Measurements from ENCODE around the gene CHI3L2.

CHI3L2 gene

DNA sequence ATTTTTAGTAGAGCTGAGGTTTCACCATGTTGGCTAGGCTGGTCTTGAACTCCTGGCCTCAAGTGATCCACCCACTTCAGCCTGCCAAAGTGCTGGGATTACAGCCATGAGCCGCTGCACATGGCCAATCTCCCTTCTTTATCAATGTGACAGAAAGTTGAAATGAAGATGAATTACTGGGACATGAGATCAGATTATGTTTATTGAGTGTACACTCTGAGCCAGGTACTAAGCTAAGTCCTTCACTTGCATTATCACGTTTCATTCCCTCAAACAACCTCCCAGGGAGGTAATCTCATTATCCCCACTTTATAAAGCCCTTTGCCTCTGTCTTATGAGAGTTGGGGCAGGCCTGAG, 6.3 kb upstream of the CHI3L2 start:
- no peak for DNase-seq

DNA sequence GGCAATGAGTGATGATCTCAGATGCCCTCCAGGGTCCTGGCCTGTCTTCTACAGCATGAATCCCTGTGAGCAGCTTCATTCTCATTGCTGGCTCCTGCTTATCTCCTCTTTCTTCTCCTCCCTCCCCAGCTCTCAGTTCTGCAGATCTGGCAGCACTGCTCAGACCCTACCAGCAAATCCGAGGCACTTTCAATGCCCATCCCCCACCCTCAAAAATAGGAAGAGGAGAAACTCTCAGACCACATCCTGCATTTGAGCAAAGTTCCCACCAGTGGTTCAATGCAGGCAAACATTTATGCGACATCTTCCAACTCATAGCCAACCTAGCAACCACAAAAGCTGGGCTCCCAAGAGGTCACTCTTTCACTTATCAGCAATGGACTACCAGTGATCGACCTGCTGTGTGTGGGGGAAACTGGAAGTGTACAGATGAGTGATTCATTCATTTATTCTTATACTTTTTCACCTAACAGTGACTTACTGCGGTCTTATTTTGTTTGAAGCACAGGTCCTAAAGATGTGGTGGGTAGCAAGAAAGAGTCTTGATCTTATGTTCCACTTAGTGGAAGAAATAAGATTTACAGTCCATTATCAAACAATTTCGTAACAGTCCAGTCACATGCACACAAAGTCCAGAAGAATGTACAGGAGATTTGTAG, 5.8 kb upstream of the CHI3L2 start:
- no peak for DNase-seq

DNA sequence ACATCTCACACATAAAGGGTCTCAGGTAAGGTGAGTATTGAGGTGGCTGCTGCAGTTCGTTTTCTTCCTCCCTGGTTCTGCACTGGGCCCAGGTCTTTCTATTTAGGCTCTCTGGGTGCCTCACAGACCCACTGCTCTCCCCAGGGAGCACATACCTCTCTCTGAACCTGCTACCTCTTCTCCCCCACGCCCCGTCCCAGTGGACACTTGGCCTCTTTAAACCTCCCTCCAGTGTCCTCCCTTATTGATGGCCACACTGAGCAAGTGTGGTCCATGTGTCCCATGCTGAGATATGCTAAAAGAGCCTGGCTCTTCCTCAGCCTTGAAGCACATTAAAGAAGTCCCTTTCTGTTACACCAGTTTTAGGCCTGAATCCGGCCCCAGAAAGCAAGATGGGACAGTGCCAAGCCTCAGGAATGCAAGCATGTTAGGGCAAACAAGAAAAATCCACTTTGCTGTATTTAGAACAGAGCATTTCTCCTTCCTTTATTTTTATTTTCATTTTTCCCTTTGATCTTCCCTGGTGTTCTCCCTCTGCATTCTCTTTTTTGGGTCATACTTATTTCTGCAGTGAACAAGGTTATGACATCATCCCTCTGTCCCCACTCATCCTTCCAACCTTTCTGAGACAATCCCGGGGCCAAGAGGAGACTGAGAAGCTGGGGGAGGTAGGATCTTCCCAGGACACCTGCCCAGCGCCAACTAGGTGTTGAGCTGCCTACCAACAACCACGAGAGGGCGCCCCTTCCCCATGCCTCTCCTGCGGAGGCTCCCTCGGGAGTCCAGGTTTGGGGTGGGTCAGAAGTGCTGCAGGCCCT, 5.0 kb upstream of the CHI3L2 start:
- peak; percentile 70 for DNase-seq

DNA sequence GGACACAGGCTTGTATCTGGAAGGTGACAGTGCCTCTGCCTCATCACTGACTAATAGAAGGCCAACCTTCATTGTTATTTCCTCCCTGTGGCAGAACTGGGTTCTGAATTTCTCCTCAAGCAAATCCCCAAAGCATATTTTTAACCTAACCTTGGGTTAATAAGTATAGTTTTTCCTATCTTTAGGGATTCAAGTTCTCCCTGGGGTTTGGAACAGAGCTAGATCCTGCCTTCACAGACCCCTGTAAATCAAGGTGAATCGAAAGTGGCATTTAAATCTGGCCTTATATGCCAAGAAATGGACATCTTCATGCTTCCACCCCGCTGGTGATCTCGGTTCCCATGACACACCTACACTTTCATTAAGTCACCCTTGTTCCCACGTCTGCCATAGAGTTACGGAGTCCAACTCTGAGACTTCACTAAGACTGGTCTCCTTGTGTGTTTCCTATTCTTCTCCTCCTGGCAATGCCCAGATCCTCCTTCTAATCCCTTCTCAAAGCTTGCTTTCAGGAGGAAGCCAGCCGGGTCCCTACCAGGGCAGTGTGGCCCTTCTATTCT, 4.3 kb upstream of the CHI3L2 start:
- DNase-seq: no peak

DNA sequence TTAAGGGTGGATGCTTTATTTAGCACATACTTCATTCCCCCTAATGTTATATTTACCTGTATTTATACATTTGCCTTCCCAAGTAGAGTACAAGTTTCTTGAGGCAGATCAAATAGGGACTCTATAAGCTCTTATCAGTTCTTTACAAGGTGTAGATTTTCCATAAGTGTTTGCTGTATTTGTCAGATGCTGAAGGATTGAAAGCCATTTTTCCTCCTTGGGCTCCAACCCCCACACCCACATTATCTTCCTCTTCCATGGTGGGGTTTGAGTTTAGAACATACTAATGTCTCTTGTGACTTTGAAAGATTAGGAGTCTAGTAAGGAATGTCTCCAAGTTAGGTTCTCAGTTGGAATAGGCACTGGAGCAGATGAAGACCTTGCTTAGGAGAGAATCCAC, 2.4 kb upstream of the CHI3L2 start:
- DNase-seq: no peak

DNA sequence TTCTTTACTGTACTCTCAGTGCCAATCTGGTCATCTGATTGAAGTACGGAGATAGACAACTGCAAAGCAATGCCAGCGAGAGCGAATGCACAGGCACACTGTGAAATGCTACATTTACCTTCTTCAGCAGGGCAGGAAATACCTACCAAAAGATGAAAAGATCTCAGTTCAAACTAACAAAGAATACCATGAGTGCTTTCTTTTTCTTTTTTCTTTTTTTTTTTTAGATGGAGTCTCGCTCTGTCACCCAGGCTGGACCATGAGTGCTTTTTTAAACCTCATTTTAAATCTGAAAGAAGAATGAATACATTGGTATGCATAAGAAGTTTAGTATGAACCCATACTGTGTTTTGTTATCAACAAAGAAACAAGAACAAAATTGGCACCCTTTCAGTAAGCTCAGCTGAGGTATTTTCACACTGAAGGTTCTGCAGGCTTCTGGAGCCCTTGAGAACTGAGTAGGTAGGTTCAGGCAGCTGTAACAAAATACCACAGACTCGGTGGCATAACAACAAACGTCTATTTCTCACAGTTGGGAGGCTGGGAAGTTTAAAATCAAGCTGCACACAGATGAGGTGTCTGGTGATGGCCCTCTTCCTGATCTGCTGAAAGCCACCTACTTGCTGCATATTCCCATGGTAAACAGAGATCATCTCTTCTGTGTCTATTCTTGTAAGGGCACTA, 1.7 kb upstream of the CHI3L2 start:
- DNase-seq: no peak

DNA sequence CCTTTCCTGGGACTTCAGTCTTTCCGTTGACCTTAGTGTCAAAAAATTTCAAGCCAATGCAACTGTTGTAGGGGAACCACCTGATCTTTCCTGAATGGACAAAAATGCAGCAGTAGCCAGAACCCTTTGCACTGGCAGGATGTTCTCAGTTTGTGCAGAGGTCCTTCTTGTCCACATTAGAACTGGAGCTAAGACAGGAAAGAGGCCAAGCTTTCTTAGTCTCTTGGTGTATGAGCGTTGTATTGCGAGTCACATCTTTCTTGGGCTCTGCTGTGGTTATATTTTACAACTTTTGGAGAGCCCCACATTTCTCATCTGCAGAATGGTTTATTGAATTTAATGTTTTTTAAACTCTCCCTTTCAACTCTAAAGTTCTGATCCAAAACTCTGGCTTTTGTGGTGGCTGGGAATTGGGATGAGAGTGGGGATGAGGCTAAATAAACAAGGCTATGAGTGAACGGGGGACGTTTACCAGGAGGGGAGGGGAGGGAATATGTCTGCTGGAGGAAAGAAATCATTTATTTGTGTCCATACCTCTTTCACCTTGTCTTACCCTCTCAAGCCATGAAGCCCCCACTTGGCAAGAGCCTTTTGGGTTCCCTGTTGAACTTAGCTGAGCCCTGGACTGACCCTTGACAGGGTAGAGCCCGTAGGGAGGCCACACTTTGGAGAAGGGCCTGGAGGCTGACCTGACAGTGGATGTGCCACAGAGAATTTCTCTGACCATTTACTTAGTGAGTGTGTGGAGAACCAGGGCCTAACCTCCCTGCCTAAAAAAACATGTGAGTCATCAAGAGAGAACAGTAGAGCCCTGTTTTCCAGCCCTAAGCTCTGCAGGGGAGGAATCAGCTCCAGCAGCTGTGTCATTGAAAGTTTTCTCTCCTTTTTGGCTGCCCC, 586 bp downstream of the CHI3L2 start:
- no peak for DNase-seq

DNA sequence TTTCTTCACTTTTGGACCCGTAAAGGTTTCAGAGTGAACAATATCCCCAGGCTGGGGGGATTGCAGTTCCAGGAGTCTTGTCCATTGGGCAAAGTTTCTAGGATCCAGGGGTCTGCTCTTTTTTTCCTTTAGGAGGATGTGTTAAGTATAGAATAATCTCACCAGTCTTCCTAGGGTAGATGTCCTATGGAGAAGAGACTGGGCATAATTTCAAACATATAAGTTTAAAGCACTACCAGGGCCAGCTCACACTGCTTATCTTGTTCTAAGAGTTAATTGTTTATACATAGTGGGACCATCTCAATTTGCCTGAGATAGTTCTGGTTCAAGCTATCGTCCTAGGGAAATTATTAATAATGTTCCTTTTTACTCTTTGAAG, 1.2 kb downstream of the CHI3L2 start:
- DNase-seq: no peak

DNA sequence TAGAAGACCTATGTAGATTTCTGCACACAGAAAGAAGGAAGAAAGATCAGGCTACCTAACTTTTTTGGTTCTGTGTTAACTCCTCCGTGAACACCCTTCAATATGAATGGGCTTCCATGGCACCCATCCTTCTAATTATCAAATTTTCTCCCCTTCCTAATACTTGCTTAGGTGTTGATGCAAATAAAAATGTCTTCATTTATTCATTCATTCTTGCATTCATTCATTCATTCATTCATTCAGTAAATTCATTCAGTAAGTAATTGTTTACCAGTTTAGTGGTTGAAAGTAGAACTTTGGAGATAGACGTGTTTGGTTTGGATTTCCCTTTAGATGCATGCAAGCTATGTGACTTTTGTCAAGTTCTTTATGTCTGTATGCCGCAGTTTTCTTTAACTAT, 4.6 kb downstream of the CHI3L2 start:
- DNase-seq: no peak

DNA sequence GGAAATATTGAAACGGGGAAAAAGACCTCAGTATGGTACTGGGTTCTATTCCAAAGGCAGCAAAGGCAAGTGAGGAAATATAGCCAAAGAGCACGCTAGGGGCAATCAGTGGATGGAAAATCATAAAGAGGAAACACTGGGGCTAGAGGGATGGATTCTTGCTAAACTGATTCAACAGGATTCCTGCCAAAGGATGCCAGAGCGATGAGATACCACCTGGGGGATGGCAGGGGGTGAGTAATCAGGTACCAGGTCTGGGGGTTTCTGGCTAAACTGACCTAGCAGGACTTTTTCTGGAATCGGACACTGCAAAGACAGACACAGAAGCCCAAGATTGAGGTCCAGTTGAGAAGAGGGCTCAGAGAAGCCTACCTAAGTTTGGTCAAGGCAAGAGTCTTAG, 6.7 kb downstream of the CHI3L2 start:
- DNase-seq: no peak

DNA sequence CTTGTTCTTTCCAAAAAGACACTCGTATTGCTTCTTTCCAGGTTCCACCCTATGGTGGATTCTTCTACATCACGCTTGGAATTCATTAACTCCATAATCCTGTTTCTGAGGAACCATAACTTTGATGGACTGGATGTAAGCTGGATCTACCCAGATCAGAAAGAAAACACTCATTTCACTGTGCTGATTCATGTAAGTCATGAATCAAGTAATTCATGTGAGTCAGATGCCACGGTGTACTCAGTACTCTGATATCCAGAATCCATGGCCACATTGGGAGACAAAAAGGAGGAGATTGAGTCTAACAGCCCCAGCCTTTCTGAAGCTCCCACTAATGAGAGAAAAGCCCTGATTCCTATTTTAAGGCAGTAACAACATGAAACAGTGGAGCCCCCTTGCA, 7.4 kb downstream of the CHI3L2 start:
- no peak for DNase-seq

DNA sequence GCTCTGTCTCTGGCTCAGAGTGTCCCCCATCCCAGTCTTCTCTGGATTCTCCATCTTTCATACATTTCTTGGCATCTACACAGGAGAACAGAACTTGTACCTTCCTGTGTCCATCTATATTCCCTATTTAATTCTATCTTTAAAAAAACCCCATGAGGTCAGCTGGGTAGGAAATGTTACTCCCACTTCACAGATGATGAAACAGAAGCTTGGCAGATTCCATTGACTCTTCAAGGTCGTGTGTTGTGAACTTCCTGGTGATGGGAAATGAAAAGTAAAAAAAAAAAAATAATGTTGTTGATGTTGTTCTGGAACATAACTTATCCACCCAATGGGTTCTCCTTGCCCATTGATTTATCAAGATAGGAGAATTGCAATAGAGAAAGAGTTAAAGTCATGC, 8.9 kb downstream of the CHI3L2 start:
- no peak for DNase-seq

DNA sequence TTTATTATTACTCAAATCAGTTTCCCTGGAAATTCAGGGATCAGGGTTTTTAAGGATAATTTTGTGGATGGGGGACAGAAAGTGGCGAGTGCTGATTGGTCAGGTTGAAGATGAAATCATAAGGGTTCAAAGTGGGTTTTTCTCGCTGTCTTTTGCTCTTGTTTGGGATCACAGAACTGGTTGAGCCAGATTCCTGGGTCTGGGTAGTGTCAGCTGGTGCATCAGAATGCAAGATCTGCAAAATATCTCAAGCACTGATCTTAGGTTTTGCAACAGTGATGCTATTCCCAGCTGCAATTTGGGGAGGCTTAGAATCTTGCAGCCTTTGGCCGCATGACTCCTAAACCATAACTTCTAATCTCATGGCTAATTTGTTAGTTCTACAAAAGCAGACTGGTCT, 9.3 kb downstream of the CHI3L2 start:
- DNase-seq: no peak

DNA sequence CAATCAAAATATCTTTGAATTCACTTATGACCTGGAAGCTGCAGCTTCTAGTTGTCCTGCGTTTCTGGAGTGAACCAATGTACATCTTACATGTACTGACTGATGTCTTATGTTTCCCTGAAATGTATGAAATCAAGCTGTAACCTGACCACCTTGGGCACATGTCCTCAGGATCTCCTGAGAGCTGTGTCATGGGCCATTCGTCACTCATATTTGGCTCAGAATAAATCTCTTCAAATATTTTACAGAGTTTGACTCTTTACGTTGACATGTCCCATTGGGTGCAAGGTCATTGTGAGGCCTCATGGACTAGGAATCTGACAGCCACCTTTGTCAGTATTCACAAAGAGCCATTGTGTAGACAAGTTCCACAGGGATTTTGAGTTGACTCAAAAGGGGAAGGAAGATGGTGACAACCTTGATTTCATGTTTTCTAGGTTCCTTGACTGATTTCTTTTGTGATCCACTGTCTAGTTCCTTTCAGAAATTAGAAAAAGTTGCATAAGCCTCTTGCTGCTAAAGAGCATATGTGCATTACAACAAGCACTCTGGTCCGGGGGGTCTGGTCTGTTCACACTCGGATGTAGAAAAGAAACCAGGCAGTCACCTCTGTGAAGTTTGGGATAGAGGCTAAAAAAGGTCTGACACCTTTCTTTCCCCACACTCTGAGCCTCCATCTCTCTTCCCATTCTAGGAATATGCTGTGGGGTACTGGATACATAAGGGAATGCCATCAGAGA, 10.7 kb downstream of the CHI3L2 start:
- no peak for DNase-seq

DNA sequence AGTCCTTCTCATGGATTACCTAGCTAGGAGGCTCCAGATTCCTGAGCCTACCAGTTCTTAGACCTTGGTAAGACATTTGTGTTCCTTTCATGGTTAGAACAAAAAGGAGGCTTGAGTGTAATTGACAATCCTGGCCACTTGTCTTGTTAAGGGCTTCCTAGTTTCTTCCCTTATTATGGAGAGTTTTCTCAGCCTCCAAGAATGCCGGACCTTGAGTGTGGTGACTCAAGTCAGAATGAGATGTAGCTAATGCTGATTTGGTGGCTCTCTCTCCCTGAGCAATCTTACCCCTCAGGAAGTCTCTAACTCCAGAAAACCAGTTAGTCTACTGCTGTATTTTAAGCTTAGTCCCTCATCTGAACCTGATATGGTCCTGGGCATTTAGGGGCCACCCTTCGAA, 14.3 kb downstream of the CHI3L2 start:
- DNase-seq: no peak

DNA sequence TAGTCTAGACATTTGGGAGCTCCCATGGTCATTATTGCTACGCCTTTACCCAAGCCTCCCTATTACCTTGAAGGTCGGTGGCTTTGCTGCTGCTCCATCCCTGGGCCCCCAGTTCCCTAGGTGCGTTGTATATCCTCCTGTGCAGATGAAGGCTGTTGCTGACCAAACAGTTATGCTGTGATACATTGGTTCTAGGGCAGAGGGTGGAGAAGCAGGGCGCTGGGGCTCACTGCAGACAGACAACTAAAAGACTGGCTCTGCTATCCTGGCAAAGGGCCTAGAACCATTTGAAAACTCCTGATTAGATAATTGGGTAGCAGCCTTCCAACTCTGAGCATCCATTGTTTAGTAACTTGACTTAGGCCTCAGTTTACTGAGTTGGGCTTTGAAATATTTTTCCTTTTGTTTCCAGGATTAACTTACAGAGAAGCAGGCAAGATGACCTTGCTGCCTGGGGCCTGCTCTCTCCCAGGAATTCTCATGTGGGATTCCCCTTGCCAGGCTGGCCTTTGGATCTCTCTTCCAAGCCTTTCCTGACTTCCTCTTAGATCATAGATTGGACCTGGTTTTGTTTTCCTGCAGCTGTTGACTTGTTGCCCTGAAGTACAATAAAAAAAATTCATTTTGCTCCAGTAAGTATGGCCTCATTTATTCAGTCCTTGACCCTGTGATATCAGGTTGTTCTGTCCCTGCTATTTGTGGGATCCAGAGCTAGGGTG, 15.5 kb downstream of the CHI3L2 start:
- DNase-seq: no peak

DNA sequence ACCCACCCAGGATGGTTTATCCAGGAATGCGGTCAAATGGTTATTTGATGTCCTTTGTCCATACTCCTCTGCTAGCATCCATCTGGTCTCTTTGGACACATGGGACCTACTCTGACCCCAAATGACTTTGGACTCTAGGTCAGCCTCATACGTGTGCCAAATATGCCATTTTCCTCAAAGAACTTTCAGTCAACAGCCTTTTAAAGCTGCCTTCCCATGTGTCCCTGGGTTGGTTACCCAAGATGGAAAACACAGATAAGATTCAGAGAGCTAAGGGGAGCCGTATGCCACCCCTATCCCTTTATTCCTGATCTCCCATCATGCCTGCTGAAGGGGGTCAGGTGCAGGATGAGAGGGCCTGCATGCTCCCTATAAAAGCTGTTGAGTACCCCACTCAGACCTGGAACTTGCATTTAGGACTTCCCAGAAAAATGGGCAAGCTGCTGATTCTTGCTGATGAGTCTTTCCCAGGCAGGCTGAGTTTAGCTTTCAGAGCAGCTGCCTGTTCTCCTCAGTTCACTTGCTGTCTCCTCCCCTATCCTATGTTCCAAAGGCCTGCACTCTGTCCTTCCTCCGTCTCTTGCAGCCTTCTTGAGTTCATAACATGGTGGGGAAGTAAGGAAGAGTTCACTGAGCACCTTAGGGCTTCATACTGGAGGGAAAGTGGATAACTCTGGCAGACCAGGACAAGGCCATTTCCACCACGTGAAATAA, 19.8 kb downstream of the CHI3L2 start:
- DNase-seq: no peak

DNA sequence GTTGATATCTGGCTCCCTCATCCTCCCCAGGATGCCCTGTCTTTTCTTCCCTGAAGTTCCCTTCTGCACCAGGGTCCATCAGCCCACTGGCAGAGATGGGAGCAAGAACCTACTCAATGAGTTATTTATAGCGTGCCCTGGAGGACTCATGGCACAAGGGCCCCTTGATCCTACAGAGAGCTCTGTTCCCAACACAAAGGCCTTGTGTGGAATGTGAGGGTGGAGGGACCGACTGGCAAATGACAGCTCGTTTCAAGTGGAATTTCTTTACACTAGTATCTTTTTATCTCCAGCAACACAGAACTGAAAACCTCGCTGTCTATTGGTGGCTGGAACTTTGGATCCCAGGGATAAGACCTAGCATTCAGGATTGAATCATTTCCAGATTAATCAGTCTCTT, 22.4 kb downstream of the CHI3L2 start:
- DNase-seq: no peak

DNA sequence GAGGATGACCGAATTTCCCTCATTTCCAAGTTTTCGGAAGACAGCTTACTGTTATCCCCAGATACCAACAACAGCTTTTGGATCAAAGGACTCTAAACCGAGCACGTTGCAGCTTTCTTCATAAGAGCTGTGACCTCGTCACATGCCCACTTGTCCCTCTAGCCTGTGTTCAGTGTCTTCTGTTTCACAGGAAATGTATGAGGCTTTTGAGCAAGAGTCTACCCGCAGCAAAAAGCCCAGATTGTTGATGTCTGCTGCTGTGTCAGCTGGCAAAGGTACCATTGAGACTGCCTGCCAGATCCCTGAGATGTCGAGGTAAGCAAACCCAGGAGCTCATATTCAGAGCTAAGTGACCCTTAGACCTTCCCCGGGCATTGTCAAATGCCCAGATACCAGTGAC, 24.1 kb downstream of the CHI3L2 start:
- DNase-seq: no peak

DNA sequence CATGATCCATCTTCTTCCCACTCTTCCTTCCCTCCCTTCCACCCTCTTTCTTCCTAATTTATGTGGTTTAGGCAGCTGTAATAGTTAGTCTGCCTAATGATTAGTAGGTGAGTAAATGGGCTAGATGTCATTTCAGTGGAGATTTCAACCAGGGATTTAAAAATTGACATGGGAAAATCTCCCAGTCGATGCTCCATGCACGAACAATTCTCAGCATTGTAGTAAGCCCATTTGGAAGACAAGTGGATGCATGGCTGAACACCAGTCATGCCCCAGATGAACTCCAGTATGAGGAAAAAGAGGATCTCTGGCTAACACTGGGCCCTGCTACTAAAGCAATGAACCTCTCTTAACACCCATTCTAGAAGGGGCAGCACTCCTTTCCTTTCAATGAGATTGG, 25.3 kb downstream of the CHI3L2 start:
- no peak for DNase-seq

DNA sequence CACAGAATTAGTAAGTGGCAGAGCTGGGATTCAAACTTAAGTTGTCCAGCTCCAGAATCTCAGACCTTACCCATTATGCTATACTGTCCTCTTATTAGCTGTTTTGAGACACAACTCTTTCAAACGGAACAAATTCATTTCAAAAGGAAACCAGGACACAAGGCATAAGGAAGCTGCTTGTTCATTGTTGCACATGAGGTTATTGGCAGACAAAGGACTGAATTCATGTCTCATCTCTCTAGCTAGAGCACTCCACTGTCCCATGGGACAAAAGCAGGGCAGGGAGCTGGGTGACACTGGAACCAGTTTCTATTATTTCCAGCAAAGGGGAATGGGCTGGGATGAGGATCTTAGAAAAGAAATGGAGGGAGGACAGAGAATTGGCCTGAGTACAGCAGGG, 26.4 kb downstream of the CHI3L2 start:
- no peak for DNase-seq
